Astrocyte (in vitro differentiated cells and primary cell): Measurements from ENCODE around the gene EDIL3.

Source experiments
- EZH2 ChIP-seq: IDR thresholded peaks from 2 replicates; pipeline ENCODE4 v1.6.1; 2012; ENCODE audit warnings: mild to moderate bottlenecking, low read length, inconsistent platforms; ENCODE audit not compliant: insufficient read depth
- TF ChIP-seq, protein P1 (sequence below): IDR thresholded peaks from 2 replicates; pipeline ENCODE4 v1.5.1; 2011; ENCODE audit warnings: low read depth, mild to moderate bottlenecking, inconsistent platforms, low read length, moderate library complexity; ENCODE audit not compliant: insufficient read depth

DNA sequence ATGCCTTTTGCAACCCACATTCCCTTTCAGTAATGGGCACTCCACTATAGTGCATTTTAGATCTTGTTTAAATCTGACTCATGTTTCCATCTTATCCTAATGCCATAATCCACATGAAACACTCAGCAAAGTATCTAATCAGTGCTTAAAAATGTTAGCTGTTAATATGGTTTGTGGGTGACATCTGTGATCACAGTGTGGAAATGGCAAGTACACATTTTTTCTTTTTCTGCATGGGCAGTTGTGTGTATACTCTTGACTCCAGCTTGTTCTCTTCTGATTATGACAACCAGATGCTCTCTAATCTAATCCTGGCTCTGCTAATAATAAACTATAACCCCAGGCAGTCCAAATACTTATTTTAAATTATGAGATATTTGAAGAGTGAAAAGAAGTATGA, 103.3 kb downstream of the EDIL3 start:
- TF ChIP-seq EZH2: no peak
- TF ChIP-seq, protein P1, sequence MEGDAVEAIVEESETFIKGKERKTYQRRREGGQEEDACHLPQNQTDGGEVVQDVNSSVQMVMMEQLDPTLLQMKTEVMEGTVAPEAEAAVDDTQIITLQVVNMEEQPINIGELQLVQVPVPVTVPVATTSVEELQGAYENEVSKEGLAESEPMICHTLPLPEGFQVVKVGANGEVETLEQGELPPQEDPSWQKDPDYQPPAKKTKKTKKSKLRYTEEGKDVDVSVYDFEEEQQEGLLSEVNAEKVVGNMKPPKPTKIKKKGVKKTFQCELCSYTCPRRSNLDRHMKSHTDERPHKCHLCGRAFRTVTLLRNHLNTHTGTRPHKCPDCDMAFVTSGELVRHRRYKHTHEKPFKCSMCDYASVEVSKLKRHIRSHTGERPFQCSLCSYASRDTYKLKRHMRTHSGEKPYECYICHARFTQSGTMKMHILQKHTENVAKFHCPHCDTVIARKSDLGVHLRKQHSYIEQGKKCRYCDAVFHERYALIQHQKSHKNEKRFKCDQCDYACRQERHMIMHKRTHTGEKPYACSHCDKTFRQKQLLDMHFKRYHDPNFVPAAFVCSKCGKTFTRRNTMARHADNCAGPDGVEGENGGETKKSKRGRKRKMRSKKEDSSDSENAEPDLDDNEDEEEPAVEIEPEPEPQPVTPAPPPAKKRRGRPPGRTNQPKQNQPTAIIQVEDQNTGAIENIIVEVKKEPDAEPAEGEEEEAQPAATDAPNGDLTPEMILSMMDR: no peak
